ENCODE data around the gene UVRAG.

DNA sequence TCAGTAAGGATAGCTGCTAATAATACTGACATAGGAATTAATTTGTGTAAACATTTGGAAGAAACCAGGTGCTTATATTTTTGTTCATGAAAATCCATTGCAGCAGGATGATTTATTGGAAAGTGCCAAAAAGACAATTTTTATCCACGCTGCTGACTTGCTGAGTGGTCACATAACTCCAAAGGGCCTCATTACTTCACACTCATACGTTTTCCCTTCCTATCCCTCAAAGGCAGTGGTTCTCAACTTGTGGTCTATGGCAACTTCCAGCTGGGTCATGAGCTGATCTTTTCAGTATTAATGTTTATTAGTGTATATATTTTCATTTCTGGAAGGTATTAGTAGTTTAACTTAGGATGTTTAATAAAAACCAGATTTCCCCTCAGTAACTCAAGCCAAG lies 178.1 kb downstream of the UVRAG start:
- TF ChIP-seq, protein P1, sequence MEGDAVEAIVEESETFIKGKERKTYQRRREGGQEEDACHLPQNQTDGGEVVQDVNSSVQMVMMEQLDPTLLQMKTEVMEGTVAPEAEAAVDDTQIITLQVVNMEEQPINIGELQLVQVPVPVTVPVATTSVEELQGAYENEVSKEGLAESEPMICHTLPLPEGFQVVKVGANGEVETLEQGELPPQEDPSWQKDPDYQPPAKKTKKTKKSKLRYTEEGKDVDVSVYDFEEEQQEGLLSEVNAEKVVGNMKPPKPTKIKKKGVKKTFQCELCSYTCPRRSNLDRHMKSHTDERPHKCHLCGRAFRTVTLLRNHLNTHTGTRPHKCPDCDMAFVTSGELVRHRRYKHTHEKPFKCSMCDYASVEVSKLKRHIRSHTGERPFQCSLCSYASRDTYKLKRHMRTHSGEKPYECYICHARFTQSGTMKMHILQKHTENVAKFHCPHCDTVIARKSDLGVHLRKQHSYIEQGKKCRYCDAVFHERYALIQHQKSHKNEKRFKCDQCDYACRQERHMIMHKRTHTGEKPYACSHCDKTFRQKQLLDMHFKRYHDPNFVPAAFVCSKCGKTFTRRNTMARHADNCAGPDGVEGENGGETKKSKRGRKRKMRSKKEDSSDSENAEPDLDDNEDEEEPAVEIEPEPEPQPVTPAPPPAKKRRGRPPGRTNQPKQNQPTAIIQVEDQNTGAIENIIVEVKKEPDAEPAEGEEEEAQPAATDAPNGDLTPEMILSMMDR (IDR thresholded peaks at IDR 0.05; ENCODE audit: insufficient read depth, low read length, poor library complexity, severe bottlenecking) = no peak
- no peak for TF ChIP-seq EZH2phosphoT487 (conservative IDR thresholded peaks at IDR 0.05; ENCODE audit: low read length)
